Measurements from ENCODE around the gene ANAPC16. TPM values are rescaled to one million over a fixed set of nuclear protein-coding genes. Genes with fewer than 3 reads are reported as not detected.
"Not testable (repeated sequence)": the region's sequence is repeated elsewhere in the genome, so short reads cannot be mapped to it uniquely, and the experiment has no call there.

Gene ANAPC16
- polyA plus RNA-seq, 2 of the 4 experiments (the other 2 are of a cell fraction): 75.1 to 165 TPM

DNA sequence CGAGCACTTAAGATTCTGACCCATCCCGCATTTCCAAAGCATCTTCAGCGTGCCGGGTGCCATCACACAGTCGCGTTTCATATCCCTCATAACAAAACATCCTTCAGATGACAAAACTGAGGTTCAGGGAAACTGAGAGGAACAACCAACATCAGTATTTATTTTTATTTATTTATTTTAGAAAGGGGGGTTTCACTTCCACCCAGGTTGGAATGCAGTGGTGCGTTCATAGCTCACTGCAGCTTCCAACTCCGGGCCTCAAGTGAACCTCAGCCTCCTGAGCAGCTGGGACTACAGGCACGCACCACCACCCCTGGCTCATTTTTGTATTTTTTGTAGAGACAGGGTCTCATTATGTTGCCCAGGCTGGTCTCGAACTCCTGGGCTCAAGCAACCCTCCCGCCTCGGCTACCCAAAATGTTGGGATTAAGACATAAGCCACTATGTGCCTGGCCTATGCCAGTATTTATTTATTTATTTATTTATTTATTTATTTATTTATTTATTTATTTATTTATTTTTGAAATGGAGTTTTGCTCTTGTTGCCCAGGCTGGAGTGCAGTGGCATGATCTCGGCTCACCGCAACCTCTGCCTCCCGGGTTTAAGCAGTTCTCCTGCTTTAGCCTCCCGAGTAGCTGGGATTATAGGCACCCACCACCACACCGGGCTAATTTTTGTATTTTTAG is 33.5 kb downstream of the ANAPC16 start:
- Histone ChIP-seq H3K27ac (peak overlapping the region; percentile 99 to 100), H3K4me1 (peaks cover 66% of the 10 kb centered on the region), H3K4me2 (peak overlapping the region; percentile 66)
- WGBS (ENCODE audit: missing lambda C conversion rate): 94% methylated on average over 17 of the region's 17 CpGs
- H3K4me3 ChIP-seq; DNase-seq (ENCODE audit: low read depth in 1 of 2, low spot score in 1 of 2); H3K9me3 ChIP-seq; POLR2A ChIA-PET; FAIRE-seq; CTCF ChIA-PET; ATAC-seq: not testable (repeated sequence)
- TF ChIP-seq ZC3H11A (IDR thresholded peaks at IDR 0.05): peak; percentile 98

- no peaks in the 10 kb centered on the region for H3K9me3 ChIP-seq
- ATAC-seq: peak in 1 of 2 experiments; percentile 51; a peak in 3 of 6 replicates
- 0 out of 3 replicates have a peak overlapping the region, but pooled peaks have one; percentile 1 for H3K4me2 ChIP-seq
- DNase-seq (ENCODE audit: low read depth in 1 of 2, low spot score in 1 of 2): peak in 1 of 2 experiments; percentile 66
- POLR2A ChIA-PET: interaction anchor here (0.7 kb wide), 3 partner anchors 9 to 107 kb away, joined by 3 to 7 read pairs (median 5); no protein-coding TSS in a partner anchor
- FAIRE-seq: no peak
- peak overlapping the region; percentile 99 to 100 for H3K27ac ChIP-seq
- peaks cover 66% of the 10 kb centered on the region for H3K4me1 ChIP-seq
- no peak for TF ChIP-seq SMC3 (IDR thresholded peaks at IDR 0.05)
- TF ChIP-seq MAX (IDR thresholded peaks at IDR 0.05): no peak
- no peak for TF ChIP-seq ZNF302 (CRISPR knock-in tag; IDR thresholded peaks at IDR 0.05)
- TF ChIP-seq MAZ (IDR thresholded peaks at IDR 0.05; ENCODE audit: borderline replicate concordance, low read depth, low read length): no peak
- no peak for TF ChIP-seq HOXB5 (CRISPR knock-in tag; IDR thresholded peaks at IDR 0.05)
- TF ChIP-seq, protein P1, sequence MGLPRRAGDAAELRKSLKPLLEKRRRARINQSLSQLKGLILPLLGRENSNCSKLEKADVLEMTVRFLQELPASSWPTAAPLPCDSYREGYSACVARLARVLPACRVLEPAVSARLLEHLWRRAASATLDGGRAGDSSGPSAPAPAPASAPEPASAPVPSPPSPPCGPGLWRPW (IDR thresholded peaks at IDR 0.05): no peak
- no peak for TF ChIP-seq EP300 (IDR thresholded peaks at IDR 0.05)
- no peak for TF ChIP-seq EHMT2 (IDR thresholded peaks at IDR 0.05; ENCODE audit: low read depth)
- no peak for TF ChIP-seq HEYL (CRISPR knock-in tag; IDR thresholded peaks at IDR 0.05)
- no peak for TF ChIP-seq FOSB (CRISPR knock-in tag; IDR thresholded peaks at IDR 0.05)
- no peak for TF ChIP-seq POLR2A (IDR thresholded peaks at IDR 0.05; ENCODE audit: low read length)
- TF ChIP-seq CHD2 (IDR thresholded peaks at IDR 0.05; ENCODE audit: low read length, partially characterized antibody): no peak
- TF ChIP-seq RCOR1 (IDR thresholded peaks at IDR 0.05; ENCODE audit: low read depth, low read length): no peak
- no peak for TF ChIP-seq SREBF2 (IDR thresholded peaks at IDR 0.05)
- no peak for TF ChIP-seq NFE2L2 (conservative IDR thresholded peaks at IDR 0.05; ENCODE audit: low read length)
- TF ChIP-seq RARB (CRISPR knock-in tag; IDR thresholded peaks at IDR 0.05): no peak
- TF ChIP-seq USF2 (IDR thresholded peaks at IDR 0.05): no peak
- CTCF ChIA-PET: interaction anchor here (0.6 to 1.6 kb wide), 2 partner anchors 77 to 87 kb away, joined by 3 to 4 read pairs; no protein-coding TSS in a partner anchor
- H3K4me3 ChIP-seq: no peak overlapping the region
- WGBS (ENCODE audit: missing lambda C conversion rate): 80% methylated on average over 1 of the region's 1 CpG
These were observed 34.9 kb downstream of the ANAPC16 start for GRCh38 chr10:72250666-72251065.

DNA sequence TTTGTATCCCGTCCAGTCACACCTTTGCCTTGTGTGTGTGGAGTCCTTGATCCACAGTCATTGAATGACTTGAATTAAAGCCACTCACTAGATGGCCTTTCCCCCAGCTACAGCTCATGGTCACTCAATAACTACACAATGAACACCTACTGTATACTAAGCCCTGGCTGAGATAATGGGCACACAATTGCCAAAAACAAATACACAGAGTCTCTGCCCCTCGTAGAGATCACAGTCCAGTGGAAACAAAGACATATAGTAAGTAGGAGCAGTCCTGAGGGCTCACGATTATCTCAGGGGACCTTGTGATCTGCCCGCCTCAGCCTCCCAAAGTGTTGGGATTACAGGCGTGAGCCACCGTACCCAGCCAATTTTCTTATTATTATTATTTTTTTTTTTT is 35.8 kb downstream of the ANAPC16 start:
- Histone ChIP-seq H3K4me3 (no peak overlapping the region), H3K4me2 (no peak overlapping the region), H3K9me3 (no peaks in the 10 kb centered on the region), H3K27ac (peak overlapping the region; percentile 99 to 100), H3K4me1 (peaks cover 65% of the 10 kb centered on the region)
- ChIA-PET POLR2A (interaction anchor here (0.6 to 0.7 kb wide), 4 partner anchors 10 to 106 kb away, joined by 3 to 7 read pairs (median 4); no protein-coding TSS in a partner anchor), CTCF (interaction anchor here (0.8 to 1.6 kb wide), 3 partner anchors 22 to 77 kb away, joined by 3 to 4 read pairs (median 3); partner anchors contain the start of gene DDIT4)
- ATAC-seq (no peak), FAIRE-seq (no peak), DNase-seq (ENCODE audit: low read depth in 1 of 2, low spot score in 1 of 2) (no peak)
- WGBS (ENCODE audit: missing lambda C conversion rate): 78% methylated on average over 6 of the region's 6 CpGs
- TF ChIP-seq RCOR1 (IDR thresholded peaks at IDR 0.05; ENCODE audit: low read depth, low read length) (no peak), CHD2 (IDR thresholded peaks at IDR 0.05; ENCODE audit: low read length, partially characterized antibody) (no peak), E2F6 (IDR thresholded peaks at IDR 0.05; ENCODE audit: borderline replicate concordance, low read depth) (no peak), RNF2 (IDR thresholded peaks at IDR 0.05; ENCODE audit: borderline replicate concordance, low read depth) (no peak), HOXB13 (CRISPR knock-in tag; IDR thresholded peaks at IDR 0.05; ENCODE audit: low read depth) (no peak), TFCP2L1 (CRISPR knock-in tag; IDR thresholded peaks at IDR 0.05) (no peak), MYC (IDR thresholded peaks at IDR 0.05; ENCODE audit: borderline replicate concordance, low read length) (no peak), FOSB (CRISPR knock-in tag; IDR thresholded peaks at IDR 0.05) (no peak), CHD4 (IDR thresholded peaks at IDR 0.05; ENCODE audit: borderline replicate concordance) (no peak)
- TF ChIP-seq, protein P2, sequence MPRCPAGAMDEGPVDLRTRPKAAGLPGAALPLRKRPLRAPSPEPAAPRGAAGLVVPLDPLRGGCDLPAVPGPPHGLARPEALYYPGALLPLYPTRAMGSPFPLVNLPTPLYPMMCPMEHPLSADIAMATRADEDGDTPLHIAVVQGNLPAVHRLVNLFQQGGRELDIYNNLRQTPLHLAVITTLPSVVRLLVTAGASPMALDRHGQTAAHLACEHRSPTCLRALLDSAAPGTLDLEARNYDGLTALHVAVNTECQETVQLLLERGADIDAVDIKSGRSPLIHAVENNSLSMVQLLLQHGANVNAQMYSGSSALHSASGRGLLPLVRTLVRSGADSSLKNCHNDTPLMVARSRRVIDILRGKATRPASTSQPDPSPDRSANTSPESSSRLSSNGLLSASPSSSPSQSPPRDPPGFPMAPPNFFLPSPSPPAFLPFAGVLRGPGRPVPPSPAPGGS (IDR thresholded peaks at IDR 0.05): no peak
- TF ChIP-seq, protein P3, sequence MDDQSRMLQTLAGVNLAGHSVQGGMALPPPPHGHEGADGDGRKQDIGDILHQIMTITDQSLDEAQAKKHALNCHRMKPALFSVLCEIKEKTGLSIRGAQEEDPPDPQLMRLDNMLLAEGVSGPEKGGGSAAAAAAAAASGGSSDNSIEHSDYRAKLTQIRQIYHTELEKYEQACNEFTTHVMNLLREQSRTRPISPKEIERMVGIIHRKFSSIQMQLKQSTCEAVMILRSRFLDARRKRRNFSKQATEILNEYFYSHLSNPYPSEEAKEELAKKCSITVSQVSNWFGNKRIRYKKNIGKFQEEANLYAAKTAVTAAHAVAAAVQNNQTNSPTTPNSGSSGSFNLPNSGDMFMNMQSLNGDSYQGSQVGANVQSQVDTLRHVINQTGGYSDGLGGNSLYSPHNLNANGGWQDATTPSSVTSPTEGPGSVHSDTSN (IDR thresholded peaks at IDR 0.05): no peak

All from A549 (cell line).